ENCODE data around the gene MBNL1. TPM values are rescaled to one million over a fixed set of nuclear protein-coding genes. Genes with fewer than 3 reads are reported as not detected.
"Not testable (repeated sequence)": the region's sequence is repeated elsewhere in the genome, so short reads cannot be mapped to it uniquely, and the experiment has no call there.

MBNL1 gene
- total RNA-seq, 1 experiment from 2014 or later = 68.6 TPM

DNA sequence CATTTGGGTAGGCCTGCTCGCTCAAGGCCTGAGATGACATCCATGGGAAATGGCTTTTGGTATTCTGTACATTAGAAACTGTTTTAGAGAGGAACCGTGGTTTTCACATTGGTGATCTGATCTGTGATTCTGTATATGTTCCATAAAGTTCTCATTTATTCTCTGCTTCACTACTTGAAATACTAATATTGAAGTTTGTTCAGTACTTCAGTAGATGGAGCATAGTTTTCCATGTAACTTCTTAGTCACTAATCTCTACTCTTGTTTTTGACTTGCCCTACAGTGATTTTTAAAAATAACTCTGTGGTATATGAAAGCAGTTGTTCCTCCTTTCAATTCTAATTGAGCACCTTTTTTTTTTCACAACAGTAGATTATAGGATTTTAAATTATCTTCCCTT, 66.5 kb downstream of the MBNL1 start:
- no peak overlapping the region for H3K27ac Mint-ChIP-seq (ENCODE audit: unreplicated experiment)
- no peak for DNase-seq
- H3K4me1 Mint-ChIP-seq (ENCODE audit: low read depth, unreplicated experiment) = peaks cover 7% of the 10 kb centered on the region
- ChIA-PET POLR2A (no interaction called here), CTCF (no interaction called here)
- TF ChIP-seq, protein P1, sequence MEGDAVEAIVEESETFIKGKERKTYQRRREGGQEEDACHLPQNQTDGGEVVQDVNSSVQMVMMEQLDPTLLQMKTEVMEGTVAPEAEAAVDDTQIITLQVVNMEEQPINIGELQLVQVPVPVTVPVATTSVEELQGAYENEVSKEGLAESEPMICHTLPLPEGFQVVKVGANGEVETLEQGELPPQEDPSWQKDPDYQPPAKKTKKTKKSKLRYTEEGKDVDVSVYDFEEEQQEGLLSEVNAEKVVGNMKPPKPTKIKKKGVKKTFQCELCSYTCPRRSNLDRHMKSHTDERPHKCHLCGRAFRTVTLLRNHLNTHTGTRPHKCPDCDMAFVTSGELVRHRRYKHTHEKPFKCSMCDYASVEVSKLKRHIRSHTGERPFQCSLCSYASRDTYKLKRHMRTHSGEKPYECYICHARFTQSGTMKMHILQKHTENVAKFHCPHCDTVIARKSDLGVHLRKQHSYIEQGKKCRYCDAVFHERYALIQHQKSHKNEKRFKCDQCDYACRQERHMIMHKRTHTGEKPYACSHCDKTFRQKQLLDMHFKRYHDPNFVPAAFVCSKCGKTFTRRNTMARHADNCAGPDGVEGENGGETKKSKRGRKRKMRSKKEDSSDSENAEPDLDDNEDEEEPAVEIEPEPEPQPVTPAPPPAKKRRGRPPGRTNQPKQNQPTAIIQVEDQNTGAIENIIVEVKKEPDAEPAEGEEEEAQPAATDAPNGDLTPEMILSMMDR (IDR thresholded peaks at IDR 0.05; ENCODE audit: insufficient read depth in 1 of 2, low read depth in 1 of 2, low read length in 1 of 2, severe bottlenecking in 1 of 2, unreplicated experiment in 1 of 2) = no peak
- no TSS peak for BruUV-seq (replicated peaks)
- Histone ChIP-seq H3K4me1 (0 out of 2 replicates have a peak, but pooled peaks cover 8% of the 10 kb centered on the region), H3K36me3 (ENCODE audit: control insufficient read depth, insufficient read depth, low read length) (no peaks in the 10 kb centered on the region), H3K27me3 (replicated peaks; ENCODE audit: control insufficient read depth, insufficient read depth, low read length) (no peaks in the 10 kb centered on the region), H3K9me3 (no peaks in the 10 kb centered on the region), H3K4me3 (ENCODE audit: low read depth, low read length) (no peak overlapping the region)
- intact Hi-C loops (cut with micrococcal nuclease; ENCODE audit: unreplicated experiment) = no loop called here
- H3K36me3 Mint-ChIP-seq (ENCODE audit: insufficient read depth, unreplicated experiment) = peaks cover 10% of the 10 kb centered on the region
- H3K27me3 Mint-ChIP-seq (ENCODE audit: insufficient read depth, unreplicated experiment) = no peaks in the 10 kb centered on the region
- H3K9me3 Mint-ChIP-seq (ENCODE audit: unreplicated experiment) = no peaks in the 10 kb centered on the region
- no peak overlapping the region for H3K4me3 Mint-ChIP-seq (ENCODE audit: unreplicated experiment)

DNA sequence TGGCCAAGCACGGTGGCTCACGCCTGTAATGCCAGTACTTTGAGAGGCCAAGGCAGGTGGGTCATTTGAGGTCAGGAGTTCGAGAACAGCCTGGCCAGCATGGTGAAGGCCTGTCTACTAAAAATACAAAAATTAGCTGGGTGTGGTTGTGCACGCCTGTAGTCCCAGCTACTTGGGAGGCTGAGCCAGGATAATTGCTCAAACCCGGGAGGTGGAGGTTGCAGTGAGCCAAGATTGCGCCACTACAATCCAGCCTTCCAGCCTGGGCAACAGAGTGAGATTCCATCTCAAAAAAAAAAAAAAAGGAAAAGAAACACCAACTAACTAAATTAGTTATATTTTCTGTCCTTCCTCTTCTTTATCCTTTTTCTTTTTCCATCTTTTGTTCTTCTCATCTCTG, 68.6 kb downstream of the MBNL1 start:
- DNase-seq; H3K4me3 Mint-ChIP-seq (ENCODE audit: unreplicated experiment); H3K36me3 Mint-ChIP-seq (ENCODE audit: insufficient read depth, unreplicated experiment); H3K27me3 ChIP-seq (replicated peaks; ENCODE audit: control insufficient read depth, insufficient read depth, low read length); H3K36me3 ChIP-seq (ENCODE audit: control insufficient read depth, insufficient read depth, low read length); H3K27ac Mint-ChIP-seq (ENCODE audit: unreplicated experiment); H3K27me3 Mint-ChIP-seq (ENCODE audit: insufficient read depth, unreplicated experiment); BruUV-seq (replicated peaks); H3K4me1 ChIP-seq; POLR2A ChIA-PET; CTCF ChIA-PET; H3K9me3 Mint-ChIP-seq (ENCODE audit: unreplicated experiment); H3K4me1 Mint-ChIP-seq (ENCODE audit: low read depth, unreplicated experiment); intact Hi-C loops (cut with micrococcal nuclease; ENCODE audit: unreplicated experiment); H3K4me3 ChIP-seq (ENCODE audit: low read depth, low read length); H3K9me3 ChIP-seq: not testable (repeated sequence)

DNA sequence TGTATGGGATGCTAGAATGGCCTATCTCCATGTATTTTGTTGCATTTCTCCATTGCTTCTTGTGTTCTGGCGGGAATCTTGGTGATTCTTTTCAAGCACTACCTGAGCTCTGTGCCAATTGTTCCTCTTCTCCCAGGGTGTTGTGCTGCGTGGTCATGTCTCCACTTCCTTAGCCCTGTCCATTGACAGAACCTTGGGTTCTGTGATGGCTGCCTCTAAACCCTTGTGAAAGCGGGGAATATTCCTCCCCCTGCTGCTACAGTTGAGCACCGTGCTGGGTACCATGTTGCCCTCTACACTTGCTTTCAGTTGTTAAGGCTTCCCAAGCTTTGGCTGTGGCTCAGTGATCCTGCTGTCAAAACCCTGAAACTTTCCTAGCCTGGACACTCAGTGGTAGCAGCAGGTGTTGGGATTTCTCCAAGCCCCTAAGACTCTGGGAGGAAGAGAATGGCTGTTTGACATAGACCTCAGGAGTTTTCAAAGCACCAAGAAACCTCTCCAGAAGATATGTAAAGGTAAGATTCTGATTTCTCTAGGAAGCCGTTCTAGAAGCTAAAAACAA, 69.5 kb downstream of the MBNL1 start:
- H3K36me3 ChIP-seq (ENCODE audit: control insufficient read depth, insufficient read depth, low read length) = no peaks in the 10 kb centered on the region
- intact Hi-C loops (cut with micrococcal nuclease; ENCODE audit: unreplicated experiment) = no loop called here
- H3K9me3 ChIP-seq = no peaks in the 10 kb centered on the region
- no peak for DNase-seq
- POLR2A ChIA-PET = no interaction called here
- BruUV-seq (replicated peaks) = no TSS peak
- TF ChIP-seq, protein P1 (IDR thresholded peaks at IDR 0.05; ENCODE audit: insufficient read depth in 1 of 2, low read depth in 1 of 2, low read length in 1 of 2, severe bottlenecking in 1 of 2, unreplicated experiment in 1 of 2) = no peak
- Mint-ChIP-seq H3K36me3 (ENCODE audit: insufficient read depth, unreplicated experiment) (peaks cover 10% of the 10 kb centered on the region), H3K9me3 (ENCODE audit: unreplicated experiment) (no peaks in the 10 kb centered on the region), H3K27me3 (ENCODE audit: insufficient read depth, unreplicated experiment) (no peaks in the 10 kb centered on the region), H3K27ac (ENCODE audit: unreplicated experiment) (no peak overlapping the region), H3K4me3 (ENCODE audit: unreplicated experiment) (no peak overlapping the region), H3K4me1 (ENCODE audit: low read depth, unreplicated experiment) (no peaks in the 10 kb centered on the region)
- no peaks in the 10 kb centered on the region for H3K4me1 ChIP-seq
- no peaks in the 10 kb centered on the region for H3K27me3 ChIP-seq (replicated peaks; ENCODE audit: control insufficient read depth, insufficient read depth, low read length)
- no peak overlapping the region for H3K4me3 ChIP-seq (ENCODE audit: low read depth, low read length)
- CTCF ChIA-PET = no interaction called here

Data from Caco-2 (cell line).